Left lobe of liver (tissue), 2 donors: ENCODE data around the gene EHBP1L1. TPM values are rescaled to one million over a fixed set of nuclear protein-coding genes. Genes with fewer than 3 reads are reported as not detected.

Source experiments
- ATAC-seq: fragments of 200-7000 bp; cut with Tn5 transposase; one replicate; pipeline ENCODE4 v1.9.1; 2020; ENCODE audit warnings: mild to moderate bottlenecking, moderate library complexity
- DNase-seq: peaks from one replicate; pipeline ENCODE4 v3.0.0-alpha.2; 2020; ENCODE audit warnings: low spot score
- total RNA-seq: library from RNA; stranded (reverse); gene quantifications from one replicate; pipeline ENCODE4 v1.2.1, GENCODE V29; 2021
- donor health status: DM: no; HTN: no; CAD: no; lungs with moderate emphysema.
- donor health status: DM: no; HTN: yes; CAD: no.

Gene EHBP1L1
- total RNA-seq, 1 donor from 2014 or later: 13.5 TPM

DNA sequence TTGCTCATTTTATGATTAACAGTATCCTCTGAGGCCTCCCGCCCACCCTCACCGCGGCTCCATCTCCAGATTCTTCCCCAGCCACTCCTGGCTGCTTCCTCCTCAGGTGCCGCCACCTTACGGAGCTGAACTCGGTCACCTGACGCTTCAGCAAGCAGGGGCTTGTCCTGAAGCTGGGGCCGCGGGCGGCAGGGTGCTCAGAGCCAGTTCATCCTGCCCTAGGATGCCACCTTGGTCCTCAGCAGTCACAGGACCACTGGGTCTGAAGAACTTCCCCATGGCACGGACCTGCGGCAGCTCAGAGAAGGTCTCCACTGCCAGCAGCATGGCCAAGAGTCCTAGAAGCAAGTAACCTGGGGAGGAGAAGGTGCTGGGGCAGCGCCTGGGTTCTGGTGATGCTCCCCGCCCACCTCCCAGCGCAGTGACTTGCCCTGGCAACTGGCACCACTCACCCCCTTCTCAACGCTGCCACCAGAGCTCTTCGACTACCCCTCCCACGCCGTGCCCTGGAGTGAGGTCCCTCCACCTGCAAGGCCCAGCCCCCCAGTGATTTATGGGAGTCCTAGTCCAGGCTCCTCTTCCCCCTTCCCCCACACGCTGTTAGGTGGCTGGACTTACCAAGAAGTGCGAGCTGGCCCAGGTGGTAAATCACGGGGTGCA, 17.1 kb downstream of the EHBP1L1 start:
- ATAC-seq (no peak), DNase-seq (no peak)

DNA sequence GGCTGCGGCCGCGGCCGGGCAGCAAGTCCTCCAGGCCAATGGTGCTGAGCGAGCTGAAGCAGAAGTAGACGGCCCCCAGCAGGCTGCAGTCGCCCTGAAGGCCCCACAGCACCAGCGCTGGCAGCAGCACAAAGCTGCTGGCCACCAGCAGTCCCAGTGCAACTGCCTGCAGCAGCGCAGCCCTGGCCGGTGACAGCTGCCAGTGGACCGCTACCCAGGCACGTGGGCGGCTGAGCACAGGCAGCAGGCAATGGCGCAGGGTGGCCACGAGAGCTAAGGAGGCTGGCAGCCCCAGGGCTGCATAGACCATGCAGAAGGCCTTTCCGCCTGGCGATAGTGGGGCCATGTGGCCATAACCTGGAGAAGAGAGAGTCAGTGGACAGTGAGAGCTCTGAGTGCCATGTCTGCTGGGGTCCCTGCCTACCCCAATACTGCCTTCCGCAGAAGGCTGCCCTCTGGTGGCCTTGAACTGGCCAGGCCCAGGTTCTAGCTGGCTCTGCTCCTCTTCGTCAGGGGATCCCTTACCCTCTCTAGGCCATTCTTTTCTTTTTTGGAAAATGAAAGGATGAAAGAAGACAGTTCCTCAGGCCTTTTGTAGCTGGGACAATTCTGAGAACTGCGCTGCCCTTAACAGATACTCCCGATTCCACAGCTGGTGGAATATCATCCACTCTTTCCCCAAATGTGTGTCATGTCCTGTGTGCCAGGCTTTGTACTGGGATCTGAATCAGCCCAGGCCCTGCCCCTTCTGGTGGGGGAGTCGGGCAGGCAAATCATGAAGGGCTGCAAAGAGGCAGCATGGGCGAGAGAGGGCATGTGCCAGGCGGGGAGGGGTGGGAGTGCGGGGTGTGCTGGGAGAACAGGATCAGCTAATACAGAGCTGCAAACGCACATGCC, 17.9 kb downstream of the EHBP1L1 start:
- no peak for DNase-seq
- ATAC-seq: peak; percentile 64

DNA sequence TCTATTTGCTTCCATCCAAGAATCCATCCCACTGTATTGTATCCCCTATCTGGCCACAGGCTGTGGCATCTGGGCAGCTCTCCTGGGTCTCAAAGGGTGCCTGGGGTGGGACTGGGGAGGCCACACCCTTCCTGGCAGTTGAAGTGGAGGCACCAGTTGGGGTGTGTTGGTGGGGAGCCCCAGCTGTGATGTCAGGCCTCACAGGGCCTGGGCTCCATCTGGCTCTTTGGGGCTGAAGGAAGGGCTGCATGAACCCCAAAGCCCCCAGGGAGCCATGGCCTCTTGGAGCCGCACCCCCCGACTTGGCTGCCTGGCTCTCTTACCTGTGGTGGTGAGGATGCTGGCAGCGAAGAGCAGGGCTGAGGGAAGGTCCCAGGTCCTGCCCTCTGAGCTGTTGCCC, 19.3 kb downstream of the EHBP1L1 start:
- no peak for DNase-seq
- no peak for ATAC-seq

DNA sequence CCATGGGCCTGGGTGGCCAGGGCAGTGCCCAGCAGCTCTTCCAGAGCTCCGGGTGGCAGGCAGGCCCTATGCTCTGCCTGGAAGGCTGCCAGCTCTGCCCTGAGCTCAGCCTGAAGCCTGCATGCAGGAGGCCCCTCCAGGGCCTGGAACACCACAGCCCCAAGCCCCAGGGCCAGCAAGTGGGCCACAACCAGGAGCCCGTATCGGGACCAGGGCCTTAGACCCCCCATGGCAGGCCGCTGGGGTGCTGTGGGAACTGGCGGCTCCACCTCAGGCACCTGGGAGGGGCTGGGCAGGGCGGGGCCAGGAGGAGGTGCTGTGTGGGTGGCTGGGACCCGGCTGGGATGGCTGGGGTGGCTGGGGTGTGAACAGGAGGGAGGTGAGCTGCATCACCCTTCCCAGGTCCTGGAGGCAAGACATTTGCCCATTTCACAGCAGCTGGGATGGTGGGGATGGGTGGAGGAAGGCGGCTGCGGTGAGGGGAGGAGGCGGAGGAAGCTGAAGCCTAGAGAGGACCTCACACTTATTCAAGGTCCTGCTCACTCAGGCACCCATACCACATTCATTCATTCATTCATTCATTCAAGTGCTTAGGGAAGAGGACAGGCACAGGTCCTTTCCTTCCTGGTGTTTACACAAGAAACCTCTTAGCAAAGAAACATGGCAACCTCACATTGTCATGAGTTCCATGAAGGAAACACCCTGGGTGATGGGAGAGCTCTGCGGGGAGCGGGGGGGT, 19.9 kb downstream of the EHBP1L1 start, which contains the start of gene KCNK7:
KCNK7 (minus strand) TSS at position 258 of the 739 bp plus-strand sequence; CDS start at position 230, 28 bp downstream.
- ATAC-seq (peak; percentile 5), DNase-seq (no peak)

DNA sequence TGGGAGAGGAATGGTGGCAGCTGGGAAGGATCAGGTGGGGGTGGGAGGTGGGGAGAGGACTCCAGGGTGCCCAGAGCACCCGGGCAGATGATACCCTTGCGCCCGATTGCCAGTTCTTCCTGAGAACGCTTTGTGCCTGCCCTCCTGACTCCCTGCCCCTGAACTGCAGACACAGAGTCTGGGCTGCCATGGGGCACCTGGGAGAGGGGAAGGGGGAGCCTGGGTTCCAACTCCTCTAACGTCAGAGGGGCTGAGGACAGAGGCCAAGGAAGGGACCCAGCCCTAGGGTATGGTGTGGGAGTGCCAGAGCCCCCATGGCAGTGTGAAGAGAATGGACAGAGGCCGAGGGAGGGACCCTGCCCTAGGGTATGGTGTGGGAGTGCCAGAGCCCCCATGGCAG, 20.7 kb downstream of the EHBP1L1 start:
- DNase-seq: no peak
- no peak for ATAC-seq

DNA sequence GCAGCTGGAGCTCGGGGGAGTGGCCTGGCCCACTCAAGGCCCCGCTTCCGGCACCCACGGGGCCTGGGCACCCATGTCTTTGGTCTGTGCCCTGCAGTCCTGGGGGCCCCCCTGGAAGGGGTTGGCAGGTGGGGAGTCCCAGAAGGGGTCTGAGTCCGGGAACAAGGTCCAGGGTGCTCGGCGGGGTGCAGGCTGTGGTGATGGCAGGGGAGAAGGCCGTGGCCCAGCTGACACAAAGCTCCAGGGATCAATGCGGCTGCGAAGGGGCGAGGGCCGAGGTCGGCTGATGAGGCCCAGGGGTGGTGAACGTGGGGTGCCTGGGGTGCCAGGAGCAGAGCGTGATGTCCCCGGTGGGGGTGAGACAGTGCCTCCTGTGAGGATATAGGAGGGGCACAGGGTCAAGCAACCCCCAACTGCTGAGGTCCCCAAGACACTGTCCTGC, 22.4 kb downstream of the EHBP1L1 start:
- no peak for DNase-seq
- ATAC-seq: no peak

DNA sequence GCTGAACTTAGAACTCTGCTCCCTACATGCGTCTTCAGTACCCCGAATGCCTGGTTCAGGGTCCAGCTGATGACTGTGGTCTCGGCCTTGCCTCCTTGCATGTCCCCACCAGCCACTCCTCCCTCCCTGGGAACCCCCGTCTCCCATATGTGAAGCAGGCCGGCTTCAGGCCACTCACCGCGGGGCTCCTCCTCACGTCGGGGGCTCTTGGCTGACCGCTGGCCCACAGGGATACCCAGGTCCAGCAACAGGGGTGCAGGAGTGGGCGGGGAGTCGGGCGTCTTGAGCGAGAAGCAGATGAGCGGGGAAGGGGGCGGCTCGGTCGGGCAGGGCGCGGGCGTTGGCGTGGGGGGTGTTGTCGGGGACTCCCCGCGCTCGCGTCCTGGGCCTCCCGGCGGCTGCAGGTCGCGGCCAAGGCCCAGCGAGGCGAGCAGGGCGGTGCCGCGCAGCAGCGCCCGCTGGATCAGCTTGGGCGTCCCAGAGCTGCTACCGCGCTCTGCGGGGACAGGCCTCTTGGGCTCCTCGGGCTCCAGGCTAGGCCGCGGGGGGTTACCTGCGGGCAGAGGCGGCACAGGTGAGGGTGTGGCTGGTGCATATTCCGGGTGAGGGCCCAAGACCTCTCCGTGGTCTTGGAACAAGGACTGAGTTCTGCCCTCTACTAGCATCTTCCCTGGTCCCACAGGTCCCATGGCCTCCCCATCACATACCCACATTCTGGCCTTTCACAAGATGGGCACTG, 23.5 kb downstream of the EHBP1L1 start:
- DNase-seq (no peak), ATAC-seq (no peak)

DNA sequence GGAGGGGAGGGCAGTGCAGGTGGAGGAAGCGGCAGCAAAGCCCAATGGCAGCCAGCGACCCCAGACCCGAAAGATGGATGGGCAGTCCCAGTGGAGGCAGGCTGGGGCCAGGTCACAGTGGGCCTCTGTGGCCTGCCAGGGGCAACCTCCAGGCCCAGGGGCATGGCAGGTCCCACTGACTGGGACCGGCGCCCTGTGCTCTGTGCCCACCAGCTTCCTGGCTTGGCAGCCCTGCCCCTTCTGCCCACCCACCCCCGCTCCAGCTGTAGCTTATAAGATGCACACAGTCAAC, 24.0 kb downstream of the EHBP1L1 start:
- ATAC-seq (no peak), DNase-seq (no peak)

DNA sequence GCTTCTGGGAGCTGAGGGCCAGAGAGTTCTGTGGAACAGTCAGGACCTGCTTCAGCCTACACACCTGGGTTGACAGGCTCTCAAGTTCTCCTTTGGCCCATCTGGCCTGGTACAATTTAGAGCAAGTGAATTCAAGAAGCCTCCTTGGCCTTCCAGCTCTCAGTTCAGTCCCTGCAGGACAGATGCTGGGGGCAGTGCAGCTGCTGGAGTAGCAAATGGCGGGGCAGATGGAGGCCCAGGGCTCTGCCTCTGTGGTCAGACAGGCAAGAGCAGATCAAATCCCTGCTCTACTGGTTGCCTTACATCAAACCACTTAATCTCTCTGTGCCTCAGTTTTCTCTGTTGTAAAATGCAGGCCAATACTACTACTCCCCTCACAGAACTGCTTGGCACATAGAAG, 28.4 kb downstream of the EHBP1L1 start:
- no peak for DNase-seq
- ATAC-seq: no peak

DNA sequence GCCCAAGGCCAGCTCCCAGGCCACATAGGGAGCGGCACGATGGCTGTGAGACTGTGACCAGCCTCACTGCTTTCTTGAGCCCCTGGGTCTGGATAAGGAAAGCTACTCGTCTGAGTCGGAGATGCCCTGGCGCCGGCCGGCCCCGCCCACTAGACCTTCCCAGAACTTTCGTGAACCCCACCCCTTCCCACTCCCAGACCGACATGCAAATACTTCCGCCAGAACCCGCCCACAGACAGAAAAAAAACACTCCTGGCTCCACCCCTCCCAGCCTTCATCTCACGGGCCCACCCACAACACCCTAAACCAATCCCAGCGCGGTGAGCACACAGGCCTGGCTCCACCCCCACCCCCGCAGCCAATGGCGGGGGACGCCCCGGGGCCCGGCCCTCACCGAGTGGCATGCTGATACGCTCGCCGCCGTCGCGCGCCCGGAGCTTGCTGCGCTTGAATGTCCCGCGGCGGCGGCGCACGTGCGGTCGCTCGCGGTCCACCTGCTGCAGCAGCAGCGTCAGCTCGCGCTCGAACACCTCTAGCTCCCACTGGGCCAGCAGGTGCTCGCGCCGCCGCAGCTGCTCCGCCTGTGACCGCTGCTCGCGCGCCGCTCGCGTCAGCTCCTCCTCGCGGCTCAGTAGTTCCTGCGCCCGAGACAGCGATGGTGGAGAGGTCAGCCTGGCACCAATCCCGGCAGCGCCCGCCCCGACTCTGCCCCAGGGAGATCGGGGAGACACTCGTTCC, 31.2 kb downstream of the EHBP1L1 start:
- ATAC-seq: peak; percentile 56
- DNase-seq: no peak

DNA sequence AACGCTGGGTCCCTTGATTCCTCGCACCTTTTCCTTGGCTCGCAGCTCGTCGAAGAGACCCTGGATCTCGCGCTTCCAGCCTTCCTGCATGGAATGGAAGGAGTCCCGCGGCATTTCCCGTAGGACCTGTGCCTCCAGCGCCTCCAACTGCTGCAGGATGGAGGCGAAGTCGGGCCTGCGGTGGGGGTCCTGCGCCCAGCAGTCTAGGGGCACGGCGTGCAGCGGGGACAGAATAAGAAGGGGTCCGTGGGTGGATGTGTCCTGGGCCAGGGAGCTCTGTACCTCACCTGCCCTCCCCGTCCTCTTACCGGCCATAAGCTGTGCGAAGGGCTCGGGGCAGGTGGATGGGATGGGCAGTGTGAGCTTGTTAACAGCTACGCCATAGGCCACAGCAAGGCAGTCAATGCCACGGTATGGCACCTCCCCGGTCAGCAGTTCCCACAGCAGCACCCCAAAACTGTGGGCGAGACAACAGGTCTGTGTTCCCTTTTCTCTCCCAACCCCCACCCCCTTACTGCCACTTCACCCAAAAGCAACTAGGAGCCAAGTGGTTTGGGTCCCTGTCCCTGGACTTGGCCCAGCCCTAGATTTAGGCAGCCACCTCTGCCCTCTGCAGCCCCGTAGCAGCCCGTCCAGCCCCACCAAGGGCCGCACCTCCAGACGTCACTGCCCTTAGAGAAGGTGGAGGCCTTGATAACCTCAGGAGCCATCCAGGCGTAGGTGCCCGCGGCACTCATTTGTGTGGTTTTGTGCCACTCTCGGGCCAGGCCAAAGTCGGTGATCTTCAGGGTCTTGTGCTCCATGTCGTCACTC, 32.0 kb downstream of the EHBP1L1 start:
- ATAC-seq: no peak
- no peak for DNase-seq

DNA sequence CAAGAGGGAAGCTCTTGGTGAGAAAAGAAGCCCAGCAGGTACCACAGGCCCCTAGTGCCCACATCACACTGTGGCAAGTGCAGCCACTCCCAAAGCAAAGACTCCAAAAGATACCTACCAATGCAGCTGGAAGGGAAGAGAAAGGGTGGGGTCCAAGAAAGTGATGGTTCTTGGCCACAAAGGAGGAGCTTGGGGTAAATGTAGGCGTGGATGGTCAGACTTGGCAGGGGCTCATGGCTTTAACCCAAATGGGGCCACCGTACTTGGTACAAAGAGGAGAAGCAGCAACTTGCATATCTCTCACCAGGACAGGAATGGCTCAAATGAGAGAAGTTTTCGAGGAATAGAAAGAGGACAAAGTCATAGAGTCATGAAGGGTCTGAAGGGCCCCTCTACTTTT, 33.4 kb downstream of the EHBP1L1 start:
- DNase-seq (no peak), ATAC-seq (no peak)

DNA sequence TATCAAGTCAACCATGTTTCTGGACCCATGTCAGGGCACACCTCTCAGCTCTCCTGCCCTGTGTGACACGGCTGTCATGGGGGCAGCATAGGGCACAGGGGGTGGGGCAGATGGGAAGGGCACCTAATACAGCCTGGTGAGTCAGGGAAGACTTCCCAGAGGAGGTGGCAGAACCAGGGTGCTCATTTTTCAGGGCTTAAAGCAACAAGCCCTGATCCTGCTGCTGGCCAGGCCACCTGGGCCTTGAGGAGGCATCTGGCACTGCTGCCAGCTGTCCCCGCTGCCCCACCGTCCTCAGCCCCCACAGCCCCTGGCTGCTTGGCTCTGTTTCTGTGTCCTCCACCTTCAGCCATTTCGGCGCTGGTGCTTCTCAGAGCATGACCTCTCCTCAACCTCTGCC, 33.8 kb downstream of the EHBP1L1 start:
- DNase-seq: no peak
- no peak for ATAC-seq

DNA sequence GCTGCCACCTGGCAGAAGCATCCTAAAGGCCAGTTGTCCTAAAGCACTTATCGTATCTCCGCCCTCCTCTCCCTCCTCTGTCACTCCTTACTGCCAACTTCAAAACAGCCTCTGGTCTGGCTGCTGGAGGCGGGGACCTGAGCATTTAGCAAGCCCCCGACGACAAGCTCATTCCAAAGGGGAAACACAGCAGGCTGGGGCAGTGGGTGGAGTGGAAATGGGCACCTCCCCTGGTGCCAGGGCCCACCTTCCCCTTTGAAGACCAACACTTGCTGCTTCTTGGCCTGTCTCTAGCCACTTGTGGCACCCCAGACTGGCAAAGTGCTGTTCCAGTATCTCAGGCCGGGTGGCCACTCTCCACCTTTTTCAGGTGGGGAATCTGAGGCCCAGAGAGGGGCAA, 34.6 kb downstream of the EHBP1L1 start:
- ATAC-seq: no peak
- DNase-seq: no peak

DNA sequence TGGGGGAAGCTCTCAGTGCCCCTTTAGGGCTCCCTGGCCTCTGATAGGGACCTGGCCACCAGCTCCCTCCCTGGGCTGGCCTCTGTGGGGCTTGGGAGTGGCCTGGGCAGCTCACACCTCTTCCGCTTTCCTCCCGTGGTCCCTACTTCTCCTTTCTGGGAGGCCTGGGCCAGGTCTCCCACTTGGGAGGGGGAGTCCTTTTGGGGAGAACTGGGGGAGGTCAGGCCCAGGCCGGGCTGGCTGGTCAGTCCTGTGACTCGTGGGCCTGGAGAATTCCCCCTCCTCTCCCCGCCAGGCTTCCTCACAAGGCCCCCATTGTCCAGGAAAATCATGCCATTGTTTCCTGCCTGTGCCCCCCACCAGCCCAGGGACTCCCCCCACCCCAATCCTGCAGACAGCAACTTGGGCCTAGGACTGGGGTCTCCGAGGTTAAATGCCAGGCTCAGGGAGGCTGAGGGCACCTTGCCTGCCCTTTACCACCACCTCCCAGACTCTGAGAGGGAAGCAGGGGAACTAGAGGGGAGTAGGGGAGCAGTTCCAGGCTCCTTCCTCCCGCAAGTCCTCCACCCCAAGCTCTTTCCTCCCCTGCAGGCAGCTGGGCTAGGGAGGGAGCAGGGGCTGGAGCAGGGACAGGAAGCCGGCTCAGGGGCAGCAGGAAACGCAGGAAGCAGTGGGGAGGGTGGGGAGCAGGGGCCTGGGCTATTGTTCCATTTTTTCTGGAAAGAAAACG, 35.3 kb downstream of the EHBP1L1 start:
- DNase-seq (no peak), ATAC-seq (no peak)

DNA sequence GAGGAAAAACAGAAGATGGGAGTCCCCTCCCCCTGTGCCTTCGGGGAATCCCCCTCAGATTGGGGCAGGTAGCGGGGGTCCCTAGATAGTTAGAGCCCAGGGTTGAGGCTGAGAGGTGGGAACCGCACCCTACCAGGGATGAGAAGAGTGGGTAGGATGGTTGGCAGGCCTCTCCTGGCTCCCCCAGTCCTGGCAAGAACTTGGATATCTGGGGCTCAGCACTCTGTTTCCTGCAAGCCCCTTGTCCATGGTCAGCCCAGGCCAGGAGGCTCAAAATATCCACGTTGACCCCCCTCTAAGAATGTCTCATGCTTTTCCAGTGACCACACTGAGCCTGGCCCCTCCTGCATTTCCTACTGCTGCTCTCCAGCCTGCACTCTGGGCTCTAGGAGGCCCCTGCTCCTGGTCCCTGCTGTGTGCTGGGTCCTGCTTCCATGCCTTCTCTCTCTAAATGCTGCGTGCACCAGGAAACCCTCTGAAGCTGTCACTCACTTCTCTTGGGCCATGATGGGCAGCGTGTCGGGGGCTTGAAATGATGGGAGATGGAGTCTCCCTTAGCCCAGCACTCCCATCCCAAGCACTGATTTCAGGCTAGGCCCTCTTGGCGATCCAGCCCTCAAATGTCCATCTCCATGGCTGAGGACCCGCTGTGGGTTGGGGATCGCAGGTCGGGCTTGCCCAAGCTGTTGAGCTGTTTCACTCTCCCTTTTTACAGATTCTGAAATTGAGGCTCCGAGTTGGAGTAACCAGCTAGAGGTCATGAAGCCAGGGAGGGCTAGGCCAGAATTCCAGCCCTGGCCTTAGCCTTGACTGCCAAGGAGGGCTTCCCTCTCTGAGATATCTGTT, 36.1 kb downstream of the EHBP1L1 start:
- ATAC-seq (no peak), DNase-seq (no peak)

DNA sequence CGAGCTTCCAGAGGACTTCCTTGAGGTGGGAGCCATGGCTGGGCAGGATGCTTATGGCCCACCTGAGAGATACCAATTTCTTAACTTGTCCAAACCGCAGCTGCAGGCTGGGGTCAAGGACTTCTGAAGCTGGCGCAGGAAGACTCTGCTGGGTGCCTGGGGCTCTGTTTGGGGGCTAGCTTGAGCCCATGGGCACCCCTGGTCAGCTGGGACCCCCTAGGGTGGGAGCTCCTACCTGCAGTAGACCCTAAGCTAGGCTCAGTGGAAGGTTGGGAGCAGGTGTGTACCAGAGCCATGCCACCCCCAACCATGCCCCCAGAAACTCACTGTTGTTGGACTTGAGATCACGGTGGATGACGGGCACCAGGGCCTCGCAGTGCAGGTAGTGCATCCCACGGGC, 36.8 kb downstream of the EHBP1L1 start:
- ATAC-seq (no peak), DNase-seq (no peak)
